ENCODE results near the gene NKAIN4.

The NKAIN4 gene

GRCh38 chr20:63292904-63293303 is 38.6 kb upstream of the NKAIN4 start, which contains the start of gene COL20A1:
COL20A1 (plus strand) TSS chr20:63293186; CDS start chr20:63295108, 1,922 bp downstream.
- in situ Hi-C loops (cut with MboI; ENCODE audit: low sequenced_read_pairs): no loop called here
- Histone ChIP-seq H3K27me3 (ENCODE audit: low read depth) (peaks cover 28% of the 10 kb centered on the region), H3K4me3 (no peak within 1 kb of the TSS), H3K9me3 (no peaks in the 10 kb centered on the region), H3K36me3 (replicated peaks) (peaks cover 8% of the 10 kb centered on the region), H3K4me1 (no peaks in the 10 kb centered on the region; the same call in 1 of the 2 replicates)
- no peak for DNase-seq (ENCODE audit: low spot score in 2 of 2)

GRCh38 chr20:63292292-63292701 is 38.0 kb upstream of the NKAIN4 start:
- no peak for DNase-seq (ENCODE audit: low spot score in 2 of 2)
- H3K36me3 ChIP-seq (replicated peaks): peaks cover 8% of the 10 kb centered on the region
- no peaks in the 10 kb centered on the region; the same call in 1 of the 2 replicates for H3K4me1 ChIP-seq
- no peaks in the 10 kb centered on the region for H3K9me3 ChIP-seq
- H3K4me3 ChIP-seq: no peak overlapping the region
- in situ Hi-C loops (cut with MboI; ENCODE audit: low sequenced_read_pairs): no loop called here
- peaks cover 24% of the 10 kb centered on the region for H3K27me3 ChIP-seq (ENCODE audit: low read depth)

- DNase-seq (ENCODE audit: low spot score in 2 of 2): no peak
- Histone ChIP-seq H3K4me1 (no peaks in the 10 kb centered on the region; the same call in 1 of the 2 replicates), H3K9me3 (no peaks in the 10 kb centered on the region), H3K36me3 (replicated peaks) (peaks cover 8% of the 10 kb centered on the region), H3K4me3 (no peak overlapping the region), H3K27me3 (ENCODE audit: low read depth) (peaks cover 24% of the 10 kb centered on the region)
- in situ Hi-C loops (cut with MboI; ENCODE audit: low sequenced_read_pairs): no loop called here
Measured at GRCh38 chr20:63291811-63292210, 37.5 kb upstream of the NKAIN4 start.

GRCh38 chr20:63290677-63291472 is 36.6 kb upstream of the NKAIN4 start:
- no peak overlapping the region for H3K4me3 ChIP-seq
- H3K4me1 ChIP-seq: no peaks in the 10 kb centered on the region; the same call in 1 of the 2 replicates
- in situ Hi-C loops (cut with MboI; ENCODE audit: low sequenced_read_pairs): no loop called here
- DNase-seq (ENCODE audit: low spot score in 2 of 2): peak; percentile 21 to 85
- H3K36me3 ChIP-seq (replicated peaks): peaks cover 8% of the 10 kb centered on the region
- H3K27me3 ChIP-seq (ENCODE audit: low read depth): peaks cover 17% of the 10 kb centered on the region
- H3K9me3 ChIP-seq: no peaks in the 10 kb centered on the region

DNA sequence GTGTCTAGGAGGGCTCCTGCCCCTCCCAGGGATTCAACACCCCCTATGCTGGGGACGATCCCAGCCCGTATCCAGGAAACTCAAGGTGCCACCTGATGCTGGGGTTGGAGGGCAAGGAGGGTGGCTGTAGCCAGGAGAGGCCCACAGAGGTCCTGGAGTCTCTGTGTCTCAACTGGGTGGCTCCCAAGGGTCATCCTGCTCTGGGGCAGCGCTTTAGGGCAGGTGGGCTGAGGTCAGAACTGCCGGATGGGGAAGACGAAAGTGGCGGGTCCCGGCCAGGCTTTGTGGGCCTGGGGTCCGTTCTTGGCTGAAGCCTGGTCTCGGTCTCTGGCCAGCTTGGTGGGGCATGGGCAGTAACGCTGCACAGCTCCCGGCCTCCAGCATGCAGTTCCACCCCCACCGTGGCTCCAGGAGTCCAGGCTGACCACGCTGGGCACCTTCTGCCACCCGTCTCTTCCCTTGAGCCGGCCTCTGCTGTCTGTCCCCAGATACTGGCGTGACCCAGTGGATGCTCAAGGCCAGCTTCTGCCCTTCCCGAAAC is 35.9 kb upstream of the NKAIN4 start:
- Histone ChIP-seq H3K9me3 (no peaks in the 10 kb centered on the region), H3K36me3 (replicated peaks) (peaks cover 11% of the 10 kb centered on the region)
- in situ Hi-C loops (cut with MboI; ENCODE audit: low sequenced_read_pairs): no loop called here

GRCh38 chr20:63289311-63290135 is 35.3 kb upstream of the NKAIN4 start:
- DNase-seq (ENCODE audit: low spot score in 2 of 2): no peak
- H3K9me3 ChIP-seq: no peaks in the 10 kb centered on the region

More for the DNA sequence above, 35.9 kb upstream of the NKAIN4 start:
- no peak for DNase-seq (ENCODE audit: low spot score in 2 of 2)
- H3K4me1 ChIP-seq: no peaks in the 10 kb centered on the region; the same call in 1 of the 2 replicates
- H3K27me3 ChIP-seq (ENCODE audit: low read depth): peaks cover 10% of the 10 kb centered on the region
- H3K4me3 ChIP-seq: no peak overlapping the region

GRCh38 chr20:63288581-63289251 is 34.5 kb upstream of the NKAIN4 start:
- Histone ChIP-seq H3K9me3 (no peaks in the 10 kb centered on the region), H3K36me3 (replicated peaks) (peaks cover 11% of the 10 kb centered on the region), H3K4me1 (no peaks in the 10 kb centered on the region; the same call in 1 of the 2 replicates), H3K27me3 (ENCODE audit: low read depth) (no peaks in the 10 kb centered on the region), H3K4me3 (no peak overlapping the region)
- no peak for DNase-seq (ENCODE audit: low spot score in 2 of 2)
- in situ Hi-C loops (cut with MboI; ENCODE audit: low sequenced_read_pairs): no loop called here

More at GRCh38 chr20:63289311-63290135, 35.3 kb upstream of the NKAIN4 start:
- Histone ChIP-seq H3K4me3 (no peak overlapping the region), H3K36me3 (replicated peaks) (peaks cover 11% of the 10 kb centered on the region), H3K4me1 (no peaks in the 10 kb centered on the region; the same call in 1 of the 2 replicates), H3K27me3 (ENCODE audit: low read depth) (peaks cover 4% of the 10 kb centered on the region)
- in situ Hi-C loops (cut with MboI; ENCODE audit: low sequenced_read_pairs): no loop called here

- Histone ChIP-seq H3K36me3 (replicated peaks) (peaks cover 16% of the 10 kb centered on the region), H3K4me3 (no peak overlapping the region), H3K4me1 (no peaks in the 10 kb centered on the region; the same call in 1 of the 2 replicates), H3K27me3 (ENCODE audit: low read depth) (no peaks in the 10 kb centered on the region), H3K9me3 (no peaks in the 10 kb centered on the region)
- in situ Hi-C loops (cut with MboI; ENCODE audit: low sequenced_read_pairs): no loop called here
- DNase-seq (ENCODE audit: low spot score in 2 of 2): no peak
Measured at GRCh38 chr20:63287697-63288580, 33.7 kb upstream of the NKAIN4 start.

DNA sequence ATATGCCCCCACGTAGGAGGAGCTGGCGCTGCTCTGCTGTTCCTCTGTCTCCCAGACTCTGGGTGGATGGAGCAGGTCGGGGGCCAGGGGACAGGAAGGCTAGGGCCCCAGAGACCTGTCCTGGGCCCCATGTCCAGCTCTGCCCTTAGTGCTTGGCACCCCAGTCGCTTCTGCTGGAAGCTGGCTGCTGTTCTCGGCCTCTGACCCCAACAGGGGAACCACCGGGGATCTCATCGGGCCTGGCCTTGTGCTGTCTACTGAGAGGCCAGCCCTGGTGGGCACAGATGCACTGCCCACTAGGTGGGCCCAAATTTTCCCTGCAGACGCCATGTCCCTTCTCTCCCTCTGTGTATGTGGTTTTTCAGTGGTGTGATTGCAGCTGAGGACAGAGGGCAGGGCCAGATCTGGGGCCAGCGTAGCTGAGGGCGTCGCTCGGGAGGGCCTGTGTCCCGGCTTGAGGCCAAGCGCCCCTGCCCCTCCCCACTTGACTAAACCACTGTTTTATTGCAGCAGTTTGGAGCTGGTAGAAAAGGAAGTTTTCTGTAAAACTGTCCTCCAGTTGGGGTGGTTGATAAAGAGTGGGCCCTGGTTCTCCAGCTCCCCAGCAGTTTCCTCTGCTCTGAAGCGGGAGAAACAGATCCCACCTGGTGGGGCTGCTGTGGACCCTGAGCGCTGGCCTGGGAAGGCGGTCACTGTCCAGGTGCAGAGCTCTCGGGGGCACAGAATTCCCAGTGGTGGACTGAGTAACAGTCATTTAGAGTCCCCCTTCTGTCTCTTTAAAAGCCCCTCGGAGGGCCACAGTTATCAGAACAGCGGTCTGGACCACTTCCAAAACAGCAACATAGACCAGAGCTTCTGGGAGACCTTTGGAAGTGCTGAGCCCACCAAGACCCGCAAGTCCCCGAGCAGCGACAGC is 32.8 kb upstream of the NKAIN4 start:
- Histone ChIP-seq H3K4me3 (no peak overlapping the region), H3K4me1 (no peaks in the 10 kb centered on the region; the same call in 1 of the 2 replicates), H3K27me3 (ENCODE audit: low read depth) (no peaks in the 10 kb centered on the region), H3K36me3 (replicated peaks) (peaks cover 21% of the 10 kb centered on the region), H3K9me3 (no peaks in the 10 kb centered on the region)
- in situ Hi-C loops (cut with MboI; ENCODE audit: low sequenced_read_pairs): no loop called here
- DNase-seq (ENCODE audit: low spot score in 2 of 2): no peak

- Histone ChIP-seq H3K4me3 (no peak overlapping the region), H3K36me3 (replicated peaks) (peaks cover 21% of the 10 kb centered on the region), H3K4me1 (no peaks in the 10 kb centered on the region), H3K27me3 (ENCODE audit: low read depth) (no peaks in the 10 kb centered on the region), H3K9me3 (no peaks in the 10 kb centered on the region)
- in situ Hi-C loops (cut with MboI; ENCODE audit: low sequenced_read_pairs): no loop called here
- no peak for DNase-seq (ENCODE audit: low spot score in 2 of 2)
Measured at GRCh38 chr20:63285636-63286615, 31.7 kb upstream of the NKAIN4 start.

- no peak for DNase-seq (ENCODE audit: low spot score in 2 of 2)
- Histone ChIP-seq H3K4me1 (no peaks in the 10 kb centered on the region), H3K4me3 (no peak overlapping the region), H3K27me3 (ENCODE audit: low read depth) (no peaks in the 10 kb centered on the region), H3K9me3 (no peaks in the 10 kb centered on the region), H3K36me3 (replicated peaks) (peaks cover 29% of the 10 kb centered on the region)
- in situ Hi-C loops (cut with MboI; ENCODE audit: low sequenced_read_pairs): no loop called here
Measured at GRCh38 chr20:63284981-63285524, 30.8 kb upstream of the NKAIN4 start.

Measured in HAP-1 (cell line).